ENCODE measurements around the gene TLR9.

TLR9 gene

GRCh38 chr3:52196977-52197376 is 28.5 kb downstream of the TLR9 start:
- no peak overlapping the region; the same call in 1 of the 2 replicates for H3K27ac ChIP-seq

GRCh38 chr3:52195823-52196331 is 29.6 kb downstream of the TLR9 start:
- TF ChIP-seq CTCF (conservative IDR thresholded peaks at IDR 0.05): no peak
- TF ChIP-seq ZFX (IDR thresholded peaks at IDR 0.05): no peak
- no peak overlapping the region for H3K27ac ChIP-seq

More at GRCh38 chr3:52196977-52197376, 28.5 kb downstream of the TLR9 start:
- no peak for TF ChIP-seq ZFX (IDR thresholded peaks at IDR 0.05)
- TF ChIP-seq CTCF (conservative IDR thresholded peaks at IDR 0.05): no peak

GRCh38 chr3:52195291-52195597 is 30.2 kb downstream of the TLR9 start:
- TF ChIP-seq ZFX (IDR thresholded peaks at IDR 0.05) (no peak), CTCF (conservative IDR thresholded peaks at IDR 0.05) (no peak)
- H3K27ac ChIP-seq: no peak overlapping the region

GRCh38 chr3:52194485-52195290 is 30.8 kb downstream of the TLR9 start:
- H3K27ac ChIP-seq: no peak overlapping the region
- no peak for TF ChIP-seq ZFX (IDR thresholded peaks at IDR 0.05)
- no peak for TF ChIP-seq CTCF (conservative IDR thresholded peaks at IDR 0.05)

- no peak for TF ChIP-seq ZFX (IDR thresholded peaks at IDR 0.05)
- no peak for TF ChIP-seq CTCF (conservative IDR thresholded peaks at IDR 0.05)
- H3K27ac ChIP-seq: no peak overlapping the region
Observed at GRCh38 chr3:52193065-52193464, 32.4 kb downstream of the TLR9 start.

- H3K27ac ChIP-seq: no peak overlapping the region
- TF ChIP-seq ZFX (IDR thresholded peaks at IDR 0.05): no peak
- no peak for TF ChIP-seq CTCF (conservative IDR thresholded peaks at IDR 0.05)
Observed at GRCh38 chr3:52191663-52192062, 33.8 kb downstream of the TLR9 start.

GRCh38 chr3:52190294-52191074 is 35.0 kb downstream of the TLR9 start:
- H3K27ac ChIP-seq: peak overlapping the region; percentile 50
- TF ChIP-seq CTCF (conservative IDR thresholded peaks at IDR 0.05) (no peak), ZFX (IDR thresholded peaks at IDR 0.05) (no peak)
